ENCODE data around the gene PTPN23. TPM values are rescaled to one million over a fixed set of nuclear protein-coding genes. Genes with fewer than 3 reads are reported as not detected.
"Not testable (repeated sequence)": the region's sequence is repeated elsewhere in the genome, so short reads cannot be mapped to it uniquely, and the experiment has no call there.

The PTPN23 gene
- total RNA-seq, 2 experiments from 2014 or later = 25.9 to 30.3 TPM

DNA sequence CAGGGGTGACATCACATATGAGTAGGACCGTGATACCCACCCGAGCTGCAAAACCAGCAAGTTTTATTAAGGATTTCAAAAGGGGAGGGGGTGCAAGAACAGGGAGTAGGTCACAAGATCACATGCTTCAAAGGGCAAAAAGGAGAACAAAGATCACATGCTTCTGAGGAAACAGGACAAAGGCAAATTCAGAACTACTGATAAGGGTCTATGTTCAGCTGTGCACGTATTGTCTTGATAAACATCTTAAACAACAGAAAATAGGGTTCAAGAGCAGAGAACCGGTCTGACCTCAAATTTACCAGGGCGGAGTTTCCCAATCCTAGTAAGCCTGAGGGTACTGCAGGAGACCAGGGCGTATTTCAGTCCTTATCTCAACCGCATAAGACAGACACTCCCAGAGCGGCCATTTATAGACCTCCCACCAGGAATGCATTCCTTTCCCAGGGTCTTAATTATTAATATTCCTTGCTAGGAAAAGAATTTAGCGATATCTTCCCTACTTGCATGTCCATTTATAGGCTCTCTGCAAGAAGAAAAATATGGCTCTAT lies 78.8 kb downstream of the PTPN23 start:
- H3K4me3 Mint-ChIP-seq, DNase-seq, H3K27me3 Mint-ChIP-seq, H3K9me3 Mint-ChIP-seq: not testable (repeated sequence)
- Mint-ChIP-seq H3K4me1 (peaks cover 30% of the 10 kb centered on the region), H3K27ac (peak overlapping the region; percentile 31), H3K36me3 (peaks cover 22% of the 10 kb centered on the region)

Other genes starting within 250 kb of the PTPN23 start
- 10 to 100 TPM; 33.7 to 35.9 TPM for gene SETD2, start 216.9 kb upstream of the PTPN23 start, total RNA-seq
- gene KIF9, start 98.2 kb upstream of the PTPN23 start, total RNA-seq = 1 to 10 TPM; 6.9 to 7.6 TPM
- gene KLHL18, start 98.1 kb upstream of the PTPN23 start, total RNA-seq = 10 to 100 TPM; 42.2 to 48.6 TPM
- gene SCAP, start 94.9 kb downstream of the PTPN23 start, total RNA-seq = 10 to 100 TPM; 58.3 to 58.4 TPM
- 10 to 100 TPM; 49.2 to 51.4 TPM for gene ELP6, start 132.7 kb downstream of the PTPN23 start, total RNA-seq
- under 1 TPM; 0.54 to 0.56 TPM for gene CSPG5, start 197.8 kb downstream of the PTPN23 start, total RNA-seq